ENCODE data around the gene PSMC5. TPM values are rescaled to one million over a fixed set of nuclear protein-coding genes. Genes with fewer than 3 reads are reported as not detected.
"Not testable (repeated sequence)": the region's sequence is repeated elsewhere in the genome, so short reads cannot be mapped to it uniquely, and the experiment has no call there.

The PSMC5 gene
- total and polyA plus RNA-seq, 4 donors: 51.0 to 87.4 (median 72.2) TPM

DNA sequence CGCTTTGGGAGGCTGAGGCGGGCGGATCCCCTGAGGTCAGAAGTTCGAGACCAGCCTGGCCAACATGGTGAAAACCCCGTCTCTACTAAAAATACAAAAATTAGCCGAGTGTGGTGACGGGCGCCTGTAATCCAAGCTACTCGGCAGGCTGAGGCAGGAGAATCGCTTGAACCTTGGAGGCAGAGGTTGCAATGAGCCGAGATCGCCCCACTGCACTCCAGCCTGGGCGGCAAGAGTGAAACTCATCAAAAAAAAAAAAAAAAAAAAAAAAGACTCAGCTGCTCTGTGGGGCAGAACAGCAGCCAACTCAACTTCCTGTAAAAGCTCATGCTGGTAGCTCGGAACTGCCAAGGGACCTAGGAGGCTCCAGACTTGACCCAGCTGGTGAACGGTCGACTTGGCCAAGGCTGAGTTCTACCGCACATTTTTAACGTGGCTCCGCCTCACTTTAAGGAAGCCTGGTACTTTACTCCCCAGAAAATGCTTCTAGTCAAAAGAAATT lies 16.2 kb downstream of the PSMC5 start:
- Histone ChIP-seq H3K4me1 (ENCODE audit: control insufficient read depth in 4 of 4, insufficient read depth in 4 of 4, low read length in 3 of 4) (peaks cover 18 to 36% (median 33%) of the 10 kb centered on the region in 4 donors), H3K4me3 (ENCODE audit: low read depth in 1 of 3, low read length in 3 of 3) (peak overlapping the region; percentile 57 to 80 (median 74)), H3K9ac (ENCODE audit: low read depth in 1 of 2, low read length in 2 of 2) (peak overlapping the region; percentile 56 to 77), H3K27ac (ENCODE audit: low read depth in 1 of 2, low read length in 2 of 2) (peak overlapping the region; percentile 84 to 86)
- H3K36me3 ChIP-seq (ENCODE audit: control insufficient read depth in 4 of 4, insufficient read depth in 3 of 4, low read depth in 1 of 4, low read length in 3 of 4); DNase-seq (ENCODE audit: low spot score); H3K9me3 ChIP-seq (ENCODE audit: control insufficient read depth in 4 of 4, low read length in 3 of 4); H3K27me3 ChIP-seq (ENCODE audit: control insufficient read depth in 4 of 4, insufficient read depth in 4 of 4, low read length in 3 of 4): not testable (repeated sequence)
- WGBS: 8% methylated on average over 19 of the region's 19 CpGs
- peak; percentile 75 for TF ChIP-seq NR2F2 (IDR thresholded peaks at IDR 0.05)

DNA sequence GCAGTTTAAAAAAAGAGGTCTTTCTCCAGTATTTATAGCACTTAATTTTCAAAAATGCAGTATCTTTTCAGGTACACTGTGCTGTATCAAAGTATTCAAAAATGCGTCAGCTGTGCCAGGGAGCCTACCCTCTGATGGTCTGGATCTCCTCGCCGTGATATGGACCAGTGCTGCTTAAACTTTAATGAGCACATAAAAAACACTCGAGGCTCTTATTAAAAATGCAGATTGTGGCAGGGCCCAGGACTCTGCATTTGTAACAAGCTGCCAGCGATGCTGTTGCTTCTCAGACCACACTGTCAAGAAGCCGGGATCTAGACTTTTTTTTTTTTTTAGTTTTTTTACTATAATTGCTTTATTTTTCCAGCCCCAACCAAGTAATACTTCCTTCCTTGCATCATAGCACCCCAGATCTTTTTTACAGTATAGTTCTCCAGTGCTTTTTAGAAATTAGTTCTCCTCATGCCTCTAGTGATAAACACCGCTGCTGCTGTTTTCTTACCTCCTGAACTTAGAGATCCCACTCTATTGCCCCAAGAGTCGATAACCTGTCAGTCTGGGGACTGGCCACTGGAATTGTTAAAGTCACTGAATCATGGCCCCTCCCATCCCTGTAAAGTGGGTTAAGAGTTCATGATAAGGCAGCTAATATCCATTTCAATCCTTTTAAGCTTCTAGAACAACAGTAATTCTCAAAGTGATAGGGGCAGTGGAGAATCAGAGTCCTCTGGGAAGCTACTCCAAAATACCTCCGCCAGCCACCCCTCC lies 16.9 kb downstream of the PSMC5 start:
- H3K36me3 ChIP-seq (ENCODE audit: control insufficient read depth in 4 of 4, insufficient read depth in 3 of 4, low read depth in 1 of 4, low read length in 3 of 4): no peaks in the 10 kb centered on the region
- WGBS: 77% methylated on average over 9 of the region's 9 CpGs
- peak overlapping the region in 2 of 3 donors; percentile 57 to 80 for H3K4me3 ChIP-seq (ENCODE audit: low read depth in 1 of 3, low read length in 3 of 3)
- peak overlapping the region in 1 of 2 donors; percentile 77 for H3K9ac ChIP-seq (ENCODE audit: low read depth in 1 of 2, low read length in 2 of 2)
- no peak for DNase-seq (ENCODE audit: low spot score)
- no peaks in the 10 kb centered on the region for H3K9me3 ChIP-seq (ENCODE audit: control insufficient read depth in 4 of 4, low read length in 3 of 4)
- no peaks in the 10 kb centered on the region for H3K27me3 ChIP-seq (ENCODE audit: control insufficient read depth in 4 of 4, insufficient read depth in 4 of 4, low read length in 3 of 4)
- H3K4me1 ChIP-seq (ENCODE audit: control insufficient read depth in 4 of 4, insufficient read depth in 4 of 4, low read length in 3 of 4): peaks cover 14 to 31% (median 28%) of the 10 kb centered on the region in 4 donors
- peak overlapping the region; percentile 84 to 86 for H3K27ac ChIP-seq (ENCODE audit: low read depth in 1 of 2, low read length in 2 of 2)
- TF ChIP-seq TAF1 (conservative IDR thresholded peaks at IDR 0.05) (no peak), GABPA (IDR thresholded peaks at IDR 0.05 in 1 of 2, conservative IDR thresholded peaks at IDR 0.05 in 1 of 2) (no peak), HNF4A (conservative IDR thresholded peaks at IDR 0.05) (no peak), SP1 (IDR thresholded peaks at IDR 0.05) (no peak), FOXA2 (IDR thresholded peaks at IDR 0.05) (no peak), NR2F2 (IDR thresholded peaks at IDR 0.05) (no peak), HNF4G (IDR thresholded peaks at IDR 0.05) (no peak), RAD21 (IDR thresholded peaks at IDR 0.05) (no peak), RXRA (IDR thresholded peaks at IDR 0.05) (no peak), EGR1 (IDR thresholded peaks at IDR 0.05; ENCODE audit: low read depth in 2 of 2) (no peak), FOXA1 (IDR thresholded peaks at IDR 0.05) (no peak)
- TF ChIP-seq, protein P1, sequence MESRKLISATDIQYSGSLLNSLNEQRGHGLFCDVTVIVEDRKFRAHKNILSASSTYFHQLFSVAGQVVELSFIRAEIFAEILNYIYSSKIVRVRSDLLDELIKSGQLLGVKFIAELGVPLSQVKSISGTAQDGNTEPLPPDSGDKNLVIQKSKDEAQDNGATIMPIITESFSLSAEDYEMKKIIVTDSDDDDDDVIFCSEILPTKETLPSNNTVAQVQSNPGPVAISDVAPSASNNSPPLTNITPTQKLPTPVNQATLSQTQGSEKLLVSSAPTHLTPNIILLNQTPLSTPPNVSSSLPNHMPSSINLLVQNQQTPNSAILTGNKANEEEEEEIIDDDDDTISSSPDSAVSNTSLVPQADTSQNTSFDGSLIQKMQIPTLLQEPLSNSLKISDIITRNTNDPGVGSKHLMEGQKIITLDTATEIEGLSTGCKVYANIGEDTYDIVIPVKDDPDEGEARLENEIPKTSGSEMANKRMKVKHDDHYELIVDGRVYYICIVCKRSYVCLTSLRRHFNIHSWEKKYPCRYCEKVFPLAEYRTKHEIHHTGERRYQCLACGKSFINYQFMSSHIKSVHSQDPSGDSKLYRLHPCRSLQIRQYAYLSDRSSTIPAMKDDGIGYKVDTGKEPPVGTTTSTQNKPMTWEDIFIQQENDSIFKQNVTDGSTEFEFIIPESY (IDR thresholded peaks at IDR 0.05): no peak
- TF ChIP-seq, protein P2, sequence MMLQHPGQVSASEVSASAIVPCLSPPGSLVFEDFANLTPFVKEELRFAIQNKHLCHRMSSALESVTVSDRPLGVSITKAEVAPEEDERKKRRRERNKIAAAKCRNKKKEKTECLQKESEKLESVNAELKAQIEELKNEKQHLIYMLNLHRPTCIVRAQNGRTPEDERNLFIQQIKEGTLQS (IDR thresholded peaks at IDR 0.05): no peak
- TF ChIP-seq, protein P3, sequence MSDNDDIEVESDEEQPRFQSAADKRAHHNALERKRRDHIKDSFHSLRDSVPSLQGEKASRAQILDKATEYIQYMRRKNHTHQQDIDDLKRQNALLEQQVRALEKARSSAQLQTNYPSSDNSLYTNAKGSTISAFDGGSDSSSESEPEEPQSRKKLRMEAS (IDR thresholded peaks at IDR 0.05): no peak
- TF ChIP-seq, protein P4, sequence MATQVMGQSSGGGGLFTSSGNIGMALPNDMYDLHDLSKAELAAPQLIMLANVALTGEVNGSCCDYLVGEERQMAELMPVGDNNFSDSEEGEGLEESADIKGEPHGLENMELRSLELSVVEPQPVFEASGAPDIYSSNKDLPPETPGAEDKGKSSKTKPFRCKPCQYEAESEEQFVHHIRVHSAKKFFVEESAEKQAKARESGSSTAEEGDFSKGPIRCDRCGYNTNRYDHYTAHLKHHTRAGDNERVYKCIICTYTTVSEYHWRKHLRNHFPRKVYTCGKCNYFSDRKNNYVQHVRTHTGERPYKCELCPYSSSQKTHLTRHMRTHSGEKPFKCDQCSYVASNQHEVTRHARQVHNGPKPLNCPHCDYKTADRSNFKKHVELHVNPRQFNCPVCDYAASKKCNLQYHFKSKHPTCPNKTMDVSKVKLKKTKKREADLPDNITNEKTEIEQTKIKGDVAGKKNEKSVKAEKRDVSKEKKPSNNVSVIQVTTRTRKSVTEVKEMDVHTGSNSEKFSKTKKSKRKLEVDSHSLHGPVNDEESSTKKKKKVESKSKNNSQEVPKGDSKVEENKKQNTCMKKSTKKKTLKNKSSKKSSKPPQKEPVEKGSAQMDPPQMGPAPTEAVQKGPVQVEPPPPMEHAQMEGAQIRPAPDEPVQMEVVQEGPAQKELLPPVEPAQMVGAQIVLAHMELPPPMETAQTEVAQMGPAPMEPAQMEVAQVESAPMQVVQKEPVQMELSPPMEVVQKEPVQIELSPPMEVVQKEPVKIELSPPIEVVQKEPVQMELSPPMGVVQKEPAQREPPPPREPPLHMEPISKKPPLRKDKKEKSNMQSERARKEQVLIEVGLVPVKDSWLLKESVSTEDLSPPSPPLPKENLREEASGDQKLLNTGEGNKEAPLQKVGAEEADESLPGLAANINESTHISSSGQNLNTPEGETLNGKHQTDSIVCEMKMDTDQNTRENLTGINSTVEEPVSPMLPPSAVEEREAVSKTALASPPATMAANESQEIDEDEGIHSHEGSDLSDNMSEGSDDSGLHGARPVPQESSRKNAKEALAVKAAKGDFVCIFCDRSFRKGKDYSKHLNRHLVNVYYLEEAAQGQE (IDR thresholded peaks at IDR 0.05): no peak
